HG03060 (cell line): Measurements from ENCODE around the gene EPHA10.
"Not testable (repeated sequence)": the region's sequence is repeated elsewhere in the genome, so short reads cannot be mapped to it uniquely, and the experiment has no call there.

Experiments used
- ATAC-seq: cut with Tn5 transposase; IDR thresholded peaks from one replicate; pipeline ENCODE4 v1.9.1; 2021; ENCODE audit warnings: low read depth, moderate number of reproducible peaks; ENCODE audit not compliant: unreplicated experiment

EPHA10 gene

GRCh38 chr1:37718901-37719571 lies 45.9 kb downstream of the EPHA10 start:
- no peak for ATAC-seq

DNA sequence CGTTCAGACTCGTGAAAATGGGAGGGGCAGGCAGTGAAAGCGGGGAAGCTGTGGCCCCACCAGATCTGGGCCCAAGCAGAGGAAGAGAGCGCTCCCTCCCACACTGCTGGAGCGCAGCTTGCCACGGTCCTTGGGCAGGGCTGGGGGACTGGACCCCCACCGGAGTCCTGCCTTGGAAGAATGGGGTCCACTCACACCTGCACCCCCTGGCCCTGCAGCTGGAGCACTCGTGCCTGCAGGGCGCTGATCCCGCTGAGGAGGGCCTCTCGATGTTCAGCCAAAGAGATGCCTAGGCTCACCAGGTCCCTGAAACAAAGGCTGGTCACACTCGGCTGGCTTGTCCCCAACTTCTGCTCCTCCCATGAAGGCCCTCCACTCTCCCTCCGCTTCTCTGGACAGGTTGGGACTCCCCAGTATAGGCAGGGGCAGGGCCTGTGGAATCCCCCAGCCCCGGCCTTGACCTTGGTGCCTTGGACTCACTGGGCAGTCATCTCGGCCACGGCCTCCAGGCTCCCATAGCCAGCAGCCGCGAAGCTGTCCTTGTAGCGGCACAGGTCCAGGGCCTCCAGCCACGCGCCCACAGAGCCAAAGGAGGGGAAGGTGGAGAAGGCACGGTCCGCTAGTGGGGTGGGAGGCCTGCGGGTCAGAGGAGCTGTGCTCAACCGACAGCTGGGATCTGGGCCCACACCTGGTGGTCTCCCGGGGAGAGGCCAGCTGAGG lies 46.6 kb downstream of the EPHA10 start:
- no peak for ATAC-seq

DNA sequence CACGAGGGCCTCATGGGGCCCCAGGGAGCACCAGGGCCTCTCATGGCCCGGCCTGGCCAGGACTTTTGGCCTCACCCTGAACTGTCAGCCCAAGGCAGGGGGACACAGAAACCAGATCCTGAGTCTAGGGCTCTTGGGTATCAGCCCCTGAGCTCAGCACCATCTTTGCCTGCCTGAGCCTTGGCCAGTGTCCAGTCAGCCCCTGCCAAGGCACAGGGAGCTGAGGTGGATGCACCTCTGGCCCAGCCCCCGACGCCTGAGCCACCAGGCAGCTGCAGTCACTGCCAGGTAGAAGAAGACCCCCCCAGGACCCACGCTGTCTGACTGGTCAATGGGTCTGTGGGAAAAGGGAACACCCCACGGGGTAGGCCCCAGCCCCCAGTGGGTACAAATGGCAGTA lies 47.3 kb downstream of the EPHA10 start:
- no peak for ATAC-seq

DNA sequence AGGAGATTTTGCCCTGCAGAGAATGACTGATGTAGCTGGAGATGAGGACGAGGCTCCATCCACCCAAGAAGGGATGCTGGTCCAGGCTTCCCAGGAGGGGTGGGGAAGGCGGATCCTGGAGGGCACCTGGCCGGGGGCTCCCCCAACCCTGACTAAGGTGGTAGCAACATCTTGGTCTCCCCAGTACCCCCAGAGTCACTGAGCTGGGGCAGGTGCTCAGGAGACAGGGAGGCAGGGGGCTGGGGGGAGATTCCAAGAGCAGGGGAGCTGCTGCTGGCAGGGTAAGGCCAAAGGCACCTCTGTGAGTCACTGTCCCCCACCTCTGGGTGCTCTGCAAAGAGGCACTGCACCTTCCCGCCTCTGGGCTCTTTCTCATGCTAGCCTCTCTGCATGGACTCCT lies 48.6 kb downstream of the EPHA10 start:
- ATAC-seq = no peak

GRCh38 chr1:37714689-37715088 lies 50.2 kb downstream of the EPHA10 start:
- no peak for ATAC-seq

DNA sequence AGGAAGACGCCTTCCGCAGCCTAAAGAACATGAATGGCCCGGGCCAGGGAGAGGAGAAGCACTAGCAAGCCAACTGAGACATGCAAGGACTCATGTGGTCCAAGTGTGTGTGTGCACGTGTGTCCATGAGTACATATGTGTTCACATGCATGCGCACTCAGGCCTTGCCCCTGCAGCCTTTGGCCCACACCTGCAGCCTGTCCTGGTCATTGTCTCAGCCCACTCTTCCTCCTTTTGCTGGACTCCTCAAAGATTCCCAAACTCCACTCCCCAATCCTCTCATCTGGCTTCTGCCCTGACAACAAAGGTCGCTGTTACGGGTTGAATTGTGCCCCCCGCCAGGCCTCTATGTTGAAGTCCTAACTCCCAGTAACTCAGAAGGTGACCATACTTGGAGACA lies 50.7 kb downstream of the EPHA10 start:
- ATAC-seq = no peak

DNA sequence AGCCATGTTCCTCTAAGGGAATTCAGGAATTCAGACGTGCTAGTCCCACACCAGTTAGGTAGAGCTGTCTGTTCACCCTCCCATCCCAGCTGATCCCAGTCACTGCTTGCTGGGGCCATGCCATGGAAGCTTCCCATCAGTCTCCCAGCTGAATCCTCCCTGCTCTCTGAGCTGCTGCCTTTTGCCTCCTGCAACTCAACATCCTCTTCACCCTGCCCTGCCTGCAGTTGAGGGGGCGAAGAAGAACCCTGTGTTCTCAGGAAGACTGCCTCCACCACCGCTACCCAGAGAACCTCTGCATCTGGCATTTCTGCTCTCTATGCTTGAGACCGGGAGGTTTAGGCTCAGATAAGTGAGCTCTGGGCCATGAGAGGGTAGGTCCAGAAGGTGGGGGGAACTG lies 56.4 kb downstream of the EPHA10 start:
- no peak for ATAC-seq

- no peak for ATAC-seq
Measured at GRCh38 chr1:37705399-37705798, 59.5 kb downstream of the EPHA10 start.

DNA sequence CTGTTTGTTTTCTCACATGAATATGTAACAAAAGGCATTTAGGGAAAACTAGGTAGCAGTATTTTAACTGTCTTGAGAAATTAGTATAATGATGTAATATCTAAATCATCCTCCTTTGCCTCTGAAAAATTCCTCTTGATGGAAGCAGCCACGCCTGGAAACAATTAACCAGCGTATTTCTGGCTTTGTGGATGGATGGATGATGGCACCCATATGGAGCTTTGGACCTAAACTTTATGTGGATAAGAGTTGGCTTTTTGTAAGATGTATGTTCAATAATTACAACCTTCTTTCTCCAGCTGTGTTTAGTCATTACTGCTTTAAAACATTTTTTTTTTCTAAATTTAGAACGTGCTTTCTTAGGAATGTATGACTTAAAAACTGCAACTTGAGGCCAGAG lies 60.0 kb downstream of the EPHA10 start:
- ATAC-seq = no peak

DNA sequence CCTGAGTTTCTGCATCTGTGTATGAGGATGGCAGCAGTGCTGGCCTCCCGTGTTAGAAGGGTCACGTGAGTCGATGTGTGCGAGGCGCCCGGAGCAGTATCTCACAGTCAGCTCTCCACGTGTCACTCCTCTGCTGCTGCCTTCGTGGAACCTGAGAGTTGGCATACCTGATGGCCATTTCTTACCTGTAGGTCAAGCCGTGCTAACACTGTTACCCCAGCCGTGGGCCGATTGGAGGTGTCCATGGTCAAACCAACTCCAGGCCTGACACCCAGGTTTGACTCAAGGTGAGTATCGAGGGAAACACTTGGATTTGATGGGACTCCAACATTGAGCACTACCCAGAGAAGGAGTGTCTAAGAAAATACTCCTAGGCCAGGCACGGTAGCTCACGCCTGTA lies 61.9 kb downstream of the EPHA10 start:
- no peak for ATAC-seq

DNA sequence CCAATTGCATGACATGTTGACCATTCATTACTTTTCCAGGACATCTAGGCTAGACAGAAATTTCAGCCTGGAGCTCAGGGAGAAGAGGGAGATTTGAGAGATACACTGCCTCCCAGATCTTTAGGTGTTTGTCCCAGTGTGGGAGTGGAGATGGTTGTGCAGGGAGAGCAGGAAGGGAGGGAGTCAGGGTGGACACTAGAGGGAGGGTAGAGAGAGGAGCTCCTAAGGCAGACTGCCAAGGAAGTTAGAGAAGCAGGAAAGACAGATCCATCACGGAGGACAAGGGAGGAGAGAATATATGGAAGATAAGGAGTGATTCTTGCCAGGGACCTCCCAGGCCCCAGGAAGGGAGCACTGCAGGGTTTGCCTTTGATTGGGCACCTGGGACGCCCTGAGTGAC lies 63.9 kb downstream of the EPHA10 start:
- ATAC-seq = no peak

DNA sequence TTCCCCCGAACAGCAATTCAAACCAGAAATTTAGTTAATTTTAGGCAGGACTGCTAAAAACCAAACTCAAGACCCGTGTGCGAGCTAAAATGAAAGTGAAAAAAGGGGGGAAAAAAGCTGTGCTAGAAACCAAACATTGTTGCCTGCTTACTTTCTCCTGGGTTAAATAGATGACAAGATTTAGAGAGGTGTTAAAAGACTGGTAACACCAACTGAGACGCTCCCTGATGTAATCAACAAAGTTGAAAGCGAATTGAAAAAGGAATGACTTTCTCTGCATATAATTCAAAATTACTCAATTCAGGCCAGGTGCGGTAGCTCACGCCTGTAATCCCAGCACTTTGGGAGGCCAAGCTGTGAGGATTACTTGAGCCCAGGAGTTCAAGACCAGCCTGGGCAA lies 65.8 kb downstream of the EPHA10 start:
- ATAC-seq = no peak

DNA sequence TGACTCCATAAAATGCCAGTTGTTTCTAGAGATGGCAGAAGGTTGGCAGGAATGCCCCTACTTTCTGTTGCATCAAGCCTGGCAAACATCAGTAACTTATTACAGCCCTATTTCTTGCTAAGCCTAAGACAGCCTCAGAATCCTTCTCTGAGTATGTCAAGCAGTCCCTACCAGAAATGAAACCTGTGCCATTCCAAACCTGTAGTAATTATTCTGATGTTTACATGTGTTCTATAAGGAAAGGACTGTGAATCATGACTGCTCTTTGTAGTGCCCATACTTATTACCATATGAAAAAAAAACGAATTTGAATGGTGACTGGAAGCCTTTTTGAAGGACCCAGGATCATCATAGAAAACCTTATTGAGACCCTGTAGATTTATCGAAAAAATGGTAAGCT lies 67.2 kb downstream of the EPHA10 start:
- ATAC-seq = no peak

DNA sequence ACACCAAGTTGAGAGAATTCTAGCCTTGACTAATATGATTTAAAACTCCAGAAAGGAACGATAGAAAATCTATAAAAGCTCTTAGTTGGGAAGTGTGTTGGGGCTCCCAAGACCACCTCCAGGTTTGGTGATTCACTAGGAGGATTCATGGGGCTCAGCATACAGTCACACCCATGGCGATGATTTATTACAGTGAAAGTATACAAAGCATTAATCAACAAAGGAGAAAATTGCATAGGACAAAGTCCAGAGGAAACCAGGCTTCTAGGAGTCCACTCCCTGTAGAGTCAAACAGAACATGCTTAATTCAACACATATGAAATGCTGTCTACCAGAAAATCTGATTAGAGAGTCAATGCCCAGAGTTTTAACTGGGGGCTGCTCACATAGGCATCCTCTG lies 67.8 kb downstream of the EPHA10 start:
- no peak for ATAC-seq

DNA sequence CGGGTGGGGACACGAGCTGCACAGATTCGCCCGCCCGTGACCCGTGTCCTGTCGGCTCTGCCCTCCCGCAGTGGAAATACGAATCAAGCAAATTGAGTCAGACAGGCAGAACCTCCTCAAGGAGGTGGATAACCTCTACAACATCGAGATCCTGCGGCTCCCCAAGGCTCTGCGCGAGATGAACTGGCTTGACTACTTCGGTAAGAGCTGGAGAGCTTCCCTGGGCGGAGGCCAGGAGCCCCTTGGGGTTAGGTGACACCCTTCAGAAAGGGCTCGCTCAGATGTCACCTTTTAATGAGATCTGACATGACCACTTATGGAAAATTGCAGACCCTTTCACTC lies 72.1 kb downstream of the EPHA10 start:
- no peak for ATAC-seq

DNA sequence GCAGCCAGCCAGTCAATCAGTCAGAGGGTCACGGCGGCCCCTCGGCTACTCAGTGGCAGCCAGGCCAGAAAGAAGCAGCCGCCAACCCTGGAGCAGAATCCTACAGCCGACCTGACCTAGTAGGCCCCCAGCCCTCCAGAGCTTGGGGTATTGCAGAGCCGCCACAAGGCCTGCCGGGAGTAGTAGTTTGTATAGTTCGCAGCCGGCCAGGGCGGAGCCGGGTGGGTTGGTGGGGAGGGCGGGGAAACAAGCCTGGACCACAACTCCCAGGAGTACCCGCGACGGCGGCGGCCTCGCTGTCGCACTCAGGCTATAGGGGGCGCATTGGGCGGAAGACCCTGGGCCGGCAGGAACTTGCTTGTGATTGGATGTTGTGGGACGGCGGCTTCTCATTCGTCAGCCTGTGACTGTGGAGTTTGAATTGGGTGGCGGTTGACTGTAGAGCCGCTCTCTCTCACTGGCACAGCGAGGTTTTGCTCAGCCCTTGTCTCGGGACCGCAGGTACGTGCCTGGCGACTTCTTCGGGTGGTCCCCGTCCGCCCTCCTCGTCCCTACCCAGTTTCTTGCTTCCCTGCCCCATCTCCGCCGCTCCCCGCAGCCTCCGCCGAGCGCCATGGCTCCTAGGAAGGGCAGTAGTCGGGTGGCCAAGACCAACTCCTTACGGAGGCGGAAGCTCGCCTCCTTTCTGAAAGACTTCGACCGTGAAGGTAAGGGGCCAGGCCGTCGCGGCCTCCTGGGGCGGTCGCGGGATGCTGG lies 72.7 kb downstream of the EPHA10 start, which contains the start of gene CDCA8:
CDCA8 (plus strand) TSS at position 439 of the 756 bp plus-strand sequence; CDS start at position 614, 175 bp downstream.
- ATAC-seq = peak; percentile 67

GRCh38 chr1:37691497-37692077 lies 73.3 kb downstream of the EPHA10 start:
- no peak for ATAC-seq

GRCh38 chr1:37688926-37689325 lies 76.0 kb downstream of the EPHA10 start:
- no peak for ATAC-seq

- ATAC-seq = not testable (repeated sequence)
Measured at GRCh38 chr1:37687764-37688163, 77.2 kb downstream of the EPHA10 start.

DNA sequence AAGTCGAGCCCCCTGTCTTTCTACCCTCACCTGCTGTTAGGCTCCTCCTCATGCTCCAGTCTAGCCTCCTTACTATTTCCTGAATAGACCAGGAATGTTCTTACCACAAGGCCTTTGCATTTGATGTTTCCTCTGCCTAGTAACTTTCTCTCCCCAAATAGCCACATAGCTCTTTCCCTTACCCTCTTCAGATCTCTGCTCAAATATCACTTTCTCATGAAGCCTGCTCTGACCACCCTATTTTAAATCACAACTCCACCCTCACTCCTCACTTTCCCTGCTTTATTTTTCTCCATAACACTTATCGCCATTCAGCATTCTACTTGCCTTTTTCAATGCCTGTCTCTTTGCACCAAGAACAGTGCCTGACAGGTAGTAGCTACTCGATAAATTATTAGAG lies 79.2 kb downstream of the EPHA10 start:
- no peak for ATAC-seq

GRCh38 chr1:37684182-37684581 lies 80.7 kb downstream of the EPHA10 start:
- not testable (repeated sequence) for ATAC-seq
